IPS DF 4.7 (cell line): ENCODE measurements around the gene BOLL.
A peak's percentile ranks its signal among the peaks of the same experiment; 100 is the strongest.
"Not testable (repeated sequence)": the region's sequence is repeated elsewhere in the genome, so short reads cannot be mapped to it uniquely, and the experiment has no call there.

Experiments
- DNase-seq: peaks from one replicate; pipeline ENCODE4 v3.0.0-alpha.2; 2013; ENCODE audit warnings: low spot score; ENCODE audit errors: extremely low read depth

BOLL gene

DNA sequence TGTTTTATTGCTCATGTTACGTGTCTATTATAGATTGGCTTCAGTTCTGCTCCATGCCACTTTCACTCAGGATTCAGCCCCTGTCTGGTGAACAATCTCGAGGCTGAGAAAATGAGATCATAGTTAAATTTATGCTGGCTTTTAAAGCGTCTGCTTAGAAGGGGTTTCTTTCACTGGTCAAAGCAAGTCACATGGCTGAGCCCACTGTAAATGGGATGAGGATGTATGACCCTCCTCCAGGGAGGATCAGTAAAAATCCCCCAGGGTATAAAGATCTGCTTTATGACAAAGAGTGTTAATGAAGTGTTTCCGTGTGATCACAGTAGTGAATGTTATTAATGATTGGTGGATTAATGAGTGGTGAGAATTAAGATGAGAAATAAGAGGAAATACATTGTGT is 13.1 kb upstream of the BOLL start:
- DNase-seq = no peak

DNA sequence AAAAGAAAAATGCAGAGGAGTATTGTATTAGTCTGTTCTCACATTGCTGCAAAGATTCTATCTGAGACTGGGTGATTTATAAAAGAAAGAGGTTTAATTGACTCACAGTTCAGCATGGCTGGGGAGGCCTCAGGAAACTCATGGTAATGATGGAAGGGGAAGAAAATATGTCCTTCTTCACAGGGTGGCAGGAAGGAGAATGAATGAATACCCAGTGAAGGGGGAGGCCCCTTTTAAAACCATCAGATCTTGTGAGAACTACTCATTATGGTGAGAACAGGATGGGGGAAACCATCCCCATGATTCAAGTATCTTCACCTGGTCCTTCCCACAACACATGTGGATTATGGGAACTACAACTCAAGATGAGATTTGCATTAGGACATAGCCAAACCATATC is 10.2 kb upstream of the BOLL start:
- no peak for DNase-seq

DNA sequence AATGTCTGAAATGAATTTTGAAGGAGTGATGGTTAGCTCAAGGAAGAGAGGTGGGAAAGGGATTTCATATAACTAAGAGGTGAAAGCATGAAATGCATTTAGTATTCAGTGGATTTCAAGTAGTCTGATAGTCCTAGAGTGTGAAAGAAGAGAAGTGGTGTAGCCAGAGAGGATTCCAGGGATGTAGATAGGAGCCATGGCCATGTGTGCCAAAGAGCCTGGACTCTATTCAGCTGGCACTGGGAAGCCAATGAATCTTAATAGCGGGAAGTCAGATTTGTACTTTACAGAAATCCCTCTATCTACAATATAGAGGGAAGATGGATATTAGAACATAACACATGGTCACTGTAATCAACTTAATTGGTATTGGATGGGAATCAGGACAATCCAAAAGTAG is 8.3 kb upstream of the BOLL start:
- no peak for DNase-seq

DNA sequence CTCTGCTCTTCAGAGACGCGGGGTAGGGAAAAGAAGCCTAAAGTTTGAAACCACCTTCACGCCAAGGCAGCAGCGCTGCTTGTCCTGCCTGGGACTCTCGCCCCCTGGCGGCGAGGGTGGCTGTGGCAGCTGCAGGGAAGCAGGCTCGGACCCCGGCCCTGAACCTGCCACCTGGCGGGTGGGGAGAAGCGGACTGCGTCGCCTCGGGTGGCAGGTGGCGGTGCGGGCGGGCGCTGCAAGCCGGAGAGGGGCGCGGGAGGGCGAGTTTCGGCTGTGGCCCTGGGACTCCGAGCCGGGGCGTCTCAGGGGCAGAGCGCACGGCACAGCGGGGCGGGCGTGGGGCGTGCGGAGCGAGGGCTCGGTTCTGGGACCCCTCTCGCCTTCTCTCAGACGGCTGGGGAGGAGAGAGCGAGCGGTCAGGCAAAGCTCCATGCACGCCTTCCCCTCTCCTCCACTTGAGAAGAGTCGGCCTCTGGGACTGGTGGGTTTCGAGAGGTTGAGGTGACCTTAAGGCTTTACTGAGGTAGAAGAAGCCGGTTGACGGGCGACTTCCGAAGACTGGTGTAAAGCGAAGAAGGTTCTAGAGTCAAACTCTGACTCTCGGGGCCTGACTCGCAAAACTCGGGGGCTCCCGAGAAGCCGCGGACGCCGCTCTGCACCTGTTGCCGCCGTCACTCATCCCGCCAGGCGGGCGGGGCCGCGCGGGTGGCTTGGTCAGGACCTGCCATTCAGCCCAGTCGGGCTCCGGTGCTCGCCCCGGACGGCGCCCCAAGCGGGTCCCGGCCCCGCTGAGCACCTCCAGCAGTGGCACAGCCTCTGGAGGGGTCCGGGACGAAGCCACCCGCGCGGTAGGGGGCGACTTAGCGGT is 1.1 kb upstream of the BOLL start:
- peak; percentile 28 for DNase-seq

DNA sequence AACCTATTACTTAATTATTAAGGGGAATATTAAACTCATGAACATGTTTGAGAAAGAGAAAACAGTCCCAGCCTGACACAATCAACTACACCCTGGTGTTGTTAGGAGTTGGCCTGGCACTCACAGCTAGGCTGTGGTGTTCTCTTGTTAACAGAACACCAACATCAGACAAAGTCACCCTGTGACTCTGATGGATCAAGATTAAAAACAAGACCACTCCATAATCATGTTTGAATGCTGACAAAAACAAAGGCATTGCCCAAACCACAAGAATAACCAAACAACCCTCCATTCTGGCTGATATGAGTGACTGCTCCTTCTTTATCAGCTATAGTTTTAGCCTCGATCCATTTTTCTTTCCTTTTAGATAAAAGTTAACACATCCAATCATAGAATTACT is 3.0 kb downstream of the BOLL start:
- DNase-seq = no peak

DNA sequence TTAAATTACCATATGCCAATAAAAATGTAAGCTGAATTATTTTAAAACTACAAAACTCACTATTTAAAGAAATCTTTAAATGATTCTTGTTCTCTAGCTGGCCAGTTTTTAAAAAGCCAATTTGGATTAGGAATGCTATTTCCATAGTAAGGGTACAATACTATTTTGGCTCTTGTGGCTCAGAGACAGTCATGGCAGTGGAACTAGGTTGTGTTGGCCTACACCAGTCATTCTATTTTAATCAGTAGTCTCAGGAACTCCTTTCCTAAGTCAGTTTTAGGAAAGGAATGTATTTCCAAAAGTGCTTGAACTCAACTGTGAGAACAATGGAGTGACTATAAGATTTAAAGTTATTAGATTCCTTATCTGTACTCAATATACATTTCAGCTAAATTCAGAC is 5.9 kb downstream of the BOLL start:
- DNase-seq = no peak

DNA sequence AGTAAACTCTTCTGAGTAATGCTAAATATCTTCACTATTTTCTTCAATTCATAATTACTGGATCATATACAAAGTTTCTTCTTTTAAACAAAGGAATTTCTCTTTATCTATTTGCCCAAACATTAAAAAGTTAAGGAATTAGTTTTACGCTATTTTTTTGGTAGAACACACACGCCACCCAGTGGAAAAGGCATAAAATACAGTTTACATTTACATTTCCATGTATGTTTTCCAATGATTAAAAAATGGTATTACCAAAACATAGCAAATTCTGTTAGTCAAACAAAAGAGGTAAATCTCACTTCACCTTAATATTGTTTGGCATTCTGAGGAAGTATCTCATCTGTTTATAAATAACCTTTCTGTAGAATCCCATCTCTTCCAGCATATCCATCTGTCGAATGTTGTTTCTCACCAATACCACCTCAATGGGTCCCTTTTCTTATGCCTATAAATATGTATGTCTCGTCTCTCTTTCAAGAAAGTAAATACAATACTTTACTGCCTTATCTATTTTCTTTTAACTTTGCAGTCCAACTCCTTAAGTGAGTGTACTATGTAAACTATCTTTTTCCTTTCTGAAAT is 7.2 kb downstream of the BOLL start:
- DNase-seq = no peak

DNA sequence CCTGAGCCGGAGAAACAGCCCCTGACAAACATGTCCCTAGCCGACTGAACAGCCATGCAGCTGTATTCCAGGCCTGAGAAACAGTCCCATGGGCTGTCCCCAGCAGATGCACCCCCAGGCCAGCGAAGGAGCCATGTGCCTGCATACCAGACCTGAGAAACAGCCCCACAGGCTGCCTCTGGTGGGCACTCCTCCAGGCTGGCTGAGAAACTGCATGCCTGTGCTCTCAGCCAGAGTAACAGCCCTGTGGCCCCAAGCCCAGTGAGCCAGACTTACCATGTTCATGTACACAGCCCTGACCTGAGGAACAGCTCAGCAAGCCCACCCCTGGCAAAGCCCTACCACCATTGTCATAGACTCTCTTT is 24.8 kb downstream of the BOLL start:
- DNase-seq = no peak

DNA sequence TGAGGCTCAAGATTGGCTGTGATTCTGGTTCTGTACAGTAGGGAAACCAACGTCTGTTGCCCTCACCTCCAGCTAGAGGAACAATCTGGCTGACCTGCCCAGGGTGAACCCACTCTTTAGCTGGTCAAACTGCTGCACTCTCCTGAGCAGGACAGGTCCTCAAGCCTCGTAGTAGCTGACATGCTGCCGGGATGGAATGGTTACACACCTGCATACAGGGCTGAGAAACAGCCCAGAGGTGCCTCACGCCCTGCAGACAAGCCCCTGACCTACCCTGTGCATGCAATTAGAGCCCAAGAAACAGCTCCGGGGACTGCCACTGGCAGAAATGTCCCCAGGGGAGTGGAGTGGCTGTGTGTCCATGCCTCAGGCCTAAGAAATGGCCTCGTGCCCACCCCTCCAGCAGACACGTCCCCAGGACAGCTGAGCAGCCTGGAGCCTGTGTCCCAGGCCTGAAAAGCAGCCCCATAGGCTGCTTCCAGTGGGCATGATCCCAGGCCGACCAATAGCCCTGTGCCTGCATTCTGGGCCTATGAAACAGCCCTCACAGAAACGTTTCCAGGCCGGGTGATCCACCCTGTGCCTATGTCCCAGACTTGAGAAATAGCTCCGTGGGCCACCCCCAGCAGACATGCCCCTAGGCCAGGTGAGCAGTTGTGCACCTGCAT is 25.4 kb downstream of the BOLL start:
- DNase-seq = no peak

DNA sequence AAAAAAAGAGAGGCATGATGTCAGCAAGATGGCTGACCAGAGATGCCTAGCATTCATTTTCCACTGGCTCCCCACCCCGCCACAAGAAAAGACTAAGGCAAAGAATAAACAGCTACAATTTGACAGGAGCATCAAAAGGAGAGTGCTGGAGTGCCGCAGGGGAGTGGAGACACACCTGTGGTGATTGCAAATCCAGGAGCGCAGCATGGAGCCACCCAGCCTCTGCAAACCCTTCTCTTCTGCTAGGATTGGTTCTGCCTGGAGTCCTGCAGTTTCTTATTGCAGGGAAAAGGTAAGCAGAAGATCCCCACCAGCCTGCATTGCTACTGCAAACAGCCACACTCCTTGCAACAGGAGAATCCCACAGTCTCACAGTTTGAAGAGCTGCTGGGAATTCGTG is 26.1 kb downstream of the BOLL start:
- DNase-seq = no peak

DNA sequence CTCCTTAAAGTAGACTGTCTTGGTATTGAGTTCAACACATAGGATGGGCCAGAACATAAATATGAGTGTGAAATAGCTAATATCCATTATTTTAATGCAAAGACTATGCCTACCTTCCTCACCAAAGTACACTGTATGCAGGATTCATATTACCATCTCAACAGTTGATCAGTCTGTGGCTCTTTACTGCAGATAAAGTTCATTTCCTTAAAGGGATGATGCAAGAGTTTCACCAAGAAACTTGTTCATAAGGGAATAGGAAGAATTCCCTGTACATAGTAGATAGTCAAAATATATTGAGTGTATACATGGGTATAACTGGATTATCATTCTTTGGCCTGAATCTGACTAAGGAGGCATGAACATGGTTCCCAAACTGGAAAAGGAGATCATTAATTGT is 44.9 kb downstream of the BOLL start:
- no peak for DNase-seq

DNA sequence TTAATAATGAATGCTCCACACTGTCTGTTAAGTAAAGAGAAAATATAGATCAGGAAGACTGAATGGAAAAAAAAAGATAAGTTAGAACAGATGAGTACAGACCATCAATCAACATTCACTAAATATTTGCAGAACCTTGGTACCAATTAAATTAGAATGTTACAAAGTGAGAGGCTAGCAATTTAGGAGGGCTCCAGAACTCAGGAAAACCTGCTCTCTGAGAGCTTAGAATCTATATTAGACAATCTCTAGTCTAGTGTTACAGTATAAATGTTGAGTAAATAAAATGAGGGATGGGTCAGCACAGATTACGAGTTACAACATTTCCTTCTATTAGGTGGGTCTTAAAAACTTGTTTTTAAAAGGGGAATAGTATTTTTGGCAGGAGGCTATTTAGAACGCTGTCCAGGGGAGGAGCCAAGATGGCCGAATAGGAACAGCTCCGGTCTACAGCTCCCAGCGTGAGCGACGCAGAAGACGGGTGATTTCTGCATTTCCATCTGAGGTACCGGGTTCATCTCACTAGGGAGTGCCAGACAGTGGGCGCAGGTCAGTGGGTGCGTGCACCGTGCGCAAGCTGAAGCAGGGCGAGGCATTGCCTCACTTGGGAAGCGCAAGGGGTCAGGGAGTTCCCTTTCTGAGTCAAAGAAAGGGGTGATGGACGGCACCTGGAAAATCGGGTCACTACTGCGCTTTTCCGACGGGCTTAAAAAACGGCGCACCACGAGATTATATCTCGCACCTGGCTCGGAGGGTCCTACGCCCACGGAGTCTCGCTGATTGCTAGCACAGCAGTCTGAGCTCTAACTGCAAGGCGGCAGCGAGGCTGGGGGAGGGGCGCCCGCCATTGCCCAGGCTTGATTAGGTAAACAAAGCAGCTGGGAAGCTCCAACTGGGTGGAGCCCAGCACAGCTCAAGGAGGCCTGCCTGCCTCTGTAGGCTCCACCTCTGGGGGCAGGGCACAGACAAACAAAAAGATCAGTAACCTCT is 56.3 kb downstream of the BOLL start:
- DNase-seq = not testable (repeated sequence)

DNA sequence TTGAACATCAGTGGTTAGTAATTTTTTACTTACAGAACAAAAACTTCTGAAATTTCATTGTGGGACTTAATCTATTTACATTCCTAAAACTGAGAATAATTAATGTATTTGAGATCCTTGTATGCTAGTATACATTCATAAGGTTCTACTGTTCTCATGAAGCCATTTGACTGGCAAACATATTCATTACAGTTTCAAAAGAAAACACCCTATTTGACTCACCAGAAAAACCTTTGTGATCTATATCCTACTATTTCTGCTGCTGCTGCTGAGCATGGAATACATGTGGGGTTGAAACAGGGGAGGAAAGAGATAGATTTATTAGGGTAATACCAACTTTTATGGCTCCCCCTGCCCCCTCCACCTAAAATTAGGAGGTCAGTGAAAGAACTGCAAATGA is 58.1 kb downstream of the BOLL start:
- no peak for DNase-seq

DNA sequence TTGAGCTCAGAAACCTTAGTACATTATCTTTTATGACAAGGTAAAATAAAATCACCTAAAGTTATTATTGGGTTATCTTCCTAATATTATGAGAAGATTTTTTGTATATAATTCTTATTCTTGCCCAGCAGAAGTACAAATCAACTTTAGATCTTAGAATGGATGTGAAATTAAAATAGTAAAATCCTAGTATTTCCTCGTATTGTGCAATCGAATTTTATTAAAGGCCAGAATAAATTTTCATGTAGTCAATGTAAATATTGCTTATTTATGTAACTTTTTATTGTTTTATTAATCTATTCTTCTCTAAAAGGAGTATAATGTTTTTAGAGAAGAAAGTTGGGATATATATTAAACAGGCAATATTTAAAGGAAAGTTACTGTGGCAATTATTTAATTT is 67.3 kb downstream of the BOLL start:
- DNase-seq = no peak

DNA sequence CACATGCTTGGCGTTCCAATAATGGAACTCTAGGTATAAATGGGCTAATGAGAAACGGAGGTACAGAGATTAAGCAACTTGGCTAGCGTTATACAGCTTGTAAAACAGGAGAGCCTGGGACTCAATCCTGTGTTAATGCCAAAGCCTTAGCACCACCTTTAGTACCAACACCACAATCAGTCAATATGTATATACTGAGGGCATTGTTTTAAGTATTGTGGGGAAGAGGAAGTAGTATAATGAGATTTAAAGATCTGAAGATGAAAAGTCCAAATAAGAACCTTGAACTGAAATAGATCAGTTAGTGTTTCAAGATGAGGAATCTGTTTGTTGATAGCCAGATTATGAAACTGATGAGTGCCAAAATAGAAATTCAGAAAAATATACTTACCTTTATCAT is 71.8 kb downstream of the BOLL start:
- no peak for DNase-seq

DNA sequence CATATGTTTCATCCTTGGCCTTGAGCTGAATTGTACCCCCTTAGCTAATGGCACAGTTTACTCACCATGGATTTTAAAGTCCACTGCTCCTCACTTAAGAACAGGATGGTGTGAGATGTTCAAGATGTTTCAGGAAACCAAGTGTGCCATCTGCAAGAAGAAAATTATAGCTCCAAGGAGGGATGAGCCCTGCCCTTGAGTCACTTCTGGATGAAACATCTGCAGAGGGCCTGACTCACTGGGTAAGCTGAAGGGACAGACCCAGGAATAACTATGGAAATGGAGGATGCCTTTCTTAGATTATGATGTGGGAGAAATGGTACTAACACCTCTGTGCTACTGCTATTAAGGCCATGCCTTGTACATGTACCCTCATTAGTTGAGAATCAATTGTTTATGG is 73.5 kb downstream of the BOLL start:
- no peak for DNase-seq

DNA sequence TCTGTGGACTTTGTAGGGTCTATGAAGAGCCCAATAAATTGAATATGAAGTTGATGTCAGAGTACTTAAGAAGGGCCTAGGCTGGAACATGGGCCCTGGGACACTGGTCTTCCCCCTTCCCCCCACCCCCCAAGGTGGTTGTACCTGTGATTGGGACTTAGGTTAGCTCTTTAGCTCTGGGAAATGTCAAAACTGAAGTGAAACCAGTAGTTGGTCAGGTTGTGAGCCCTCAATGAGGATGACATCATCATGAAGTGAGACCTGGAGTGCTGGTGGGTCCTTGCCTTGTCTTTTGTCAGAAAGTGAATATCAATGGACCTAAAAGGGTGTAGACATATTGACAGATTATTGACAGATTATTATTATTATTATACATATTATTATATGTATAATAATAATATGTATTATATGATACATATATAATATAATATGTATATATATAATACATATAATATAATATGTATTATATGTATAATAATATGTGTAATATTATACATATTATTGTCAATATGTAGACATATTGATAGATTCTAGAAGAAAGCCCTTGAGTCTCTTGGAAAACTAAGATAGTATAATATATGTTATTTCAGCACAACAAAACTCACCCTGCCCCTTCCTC is 74.6 kb downstream of the BOLL start:
- no peak for DNase-seq

DNA sequence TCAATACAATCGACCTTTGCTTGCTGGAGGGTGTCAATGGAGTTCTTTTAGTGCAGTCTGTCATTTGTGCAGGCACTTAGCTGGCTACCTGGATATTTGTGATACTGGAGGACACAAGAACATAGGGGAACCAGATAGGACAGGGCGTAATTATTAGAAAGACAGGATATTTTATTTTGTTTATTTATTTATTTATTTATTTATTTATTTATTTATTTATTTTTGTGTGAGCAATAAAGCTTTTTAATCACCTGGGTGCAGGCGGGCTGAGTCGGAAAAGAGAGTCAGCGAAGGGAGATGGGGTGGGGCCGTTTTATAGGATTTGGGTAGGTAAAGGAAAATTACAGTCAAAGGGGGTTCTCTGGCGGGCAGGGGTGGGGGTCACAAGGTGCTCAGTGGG is 76.0 kb downstream of the BOLL start:
- not testable (repeated sequence) for DNase-seq

DNA sequence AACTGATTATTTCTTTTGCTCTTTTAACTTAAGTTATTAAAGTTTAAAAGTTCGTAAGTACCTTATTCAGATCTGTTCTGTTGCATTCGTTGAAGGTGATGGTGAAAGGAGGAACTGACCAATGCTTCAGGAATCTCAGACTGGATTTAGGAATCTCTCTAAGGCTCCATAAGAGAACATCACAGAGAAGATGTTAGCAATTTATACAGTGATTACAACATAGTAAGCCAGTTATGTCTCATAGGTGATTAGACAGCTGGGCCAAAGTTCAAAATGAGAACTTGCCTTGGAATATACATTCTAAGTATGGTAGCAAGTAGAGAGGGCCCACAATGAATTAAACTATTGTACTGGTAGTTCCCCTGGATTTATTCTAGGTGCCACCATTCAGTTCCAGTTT is 76.8 kb downstream of the BOLL start:
- no peak for DNase-seq

DNA sequence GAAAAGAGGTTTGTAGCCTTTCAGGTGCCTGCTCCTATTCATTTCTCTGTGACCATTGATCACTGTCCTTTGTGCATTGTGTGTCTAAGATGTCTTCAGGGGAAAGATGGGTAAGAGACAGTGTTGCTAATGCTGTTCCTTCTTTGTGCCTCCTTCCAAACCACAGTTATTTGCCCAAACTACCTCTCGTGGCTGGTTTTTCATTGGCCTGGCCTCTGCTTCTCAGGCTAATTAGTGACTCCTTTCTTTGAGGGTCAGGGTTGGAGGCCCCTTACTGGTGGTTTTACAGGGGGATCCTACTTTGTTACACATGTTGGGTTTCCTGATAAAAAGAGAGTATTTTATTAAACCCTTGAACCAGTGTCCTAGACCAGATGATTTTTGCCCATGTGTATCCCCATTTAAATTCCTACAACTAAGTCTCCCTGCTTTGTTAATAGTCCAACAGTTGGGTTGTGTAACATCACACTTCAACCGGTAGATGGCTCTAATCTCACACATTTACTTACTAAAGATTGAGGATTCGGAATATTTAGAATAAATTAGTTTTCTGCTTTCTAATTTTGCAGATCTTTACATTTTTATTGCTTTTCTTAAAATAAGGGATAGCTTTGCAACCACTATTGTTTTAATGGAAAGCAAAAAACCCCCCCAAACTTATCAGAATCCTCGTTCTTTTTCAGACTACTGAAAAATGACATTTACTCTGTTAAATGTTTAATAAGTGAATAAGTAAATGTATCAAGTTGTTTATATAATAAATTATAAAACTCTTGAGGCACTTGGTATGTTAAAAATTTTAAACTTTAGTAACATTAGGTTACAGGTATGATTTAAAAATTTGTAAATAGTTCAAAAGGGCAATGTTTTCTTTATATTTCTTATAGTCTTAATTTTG is 77.6 kb downstream of the BOLL start:
- no peak for DNase-seq
